Measurements from ENCODE around the gene KDM1B. TPM values are rescaled to one million over a fixed set of nuclear protein-coding genes. Genes with fewer than 3 reads are reported as not detected.

KDM1B gene
- total and polyA plus RNA-seq, 9 of the 15 experiments (the other 6 are each of a cell fraction or from before 2014, with no cell fraction given): 1.4 to 58.9 (median 36.3) TPM

GRCh38 chr6:18263418-18264218 lies 108.4 kb downstream of the KDM1B start (continued):
- TF ChIP-seq PKNOX1 (IDR thresholded peaks at IDR 0.05) (no peak), ZBED1 (IDR thresholded peaks at IDR 0.05) (no peak), FOXK2 (conservative IDR thresholded peaks at IDR 0.05 in 1 of 2, IDR thresholded peaks at IDR 0.05 in 1 of 2; ENCODE audit: low read depth in 2 of 2) (no peak), ZBTB11 (CRISPR knock-in tag; IDR thresholded peaks at IDR 0.05) (no peak), DLX4 (CRISPR knock-in tag; IDR thresholded peaks at IDR 0.05) (no peak), ZNF165 (CRISPR knock-in tag; IDR thresholded peaks at IDR 0.05; ENCODE audit: borderline replicate concordance) (no peak), REST (IDR thresholded peaks at IDR 0.05; ENCODE audit: borderline replicate concordance) (no peak), REST (CRISPR knock-in tag; IDR thresholded peaks at IDR 0.05; ENCODE audit: low read depth) (no peak), MED1 (CRISPR knock-in tag; IDR thresholded peaks at IDR 0.05; ENCODE audit: borderline replicate concordance) (no peak), RBM25 (IDR thresholded peaks at IDR 0.05; ENCODE audit: low read depth, low read length, severe bottlenecking) (no peak), CHD1 (IDR thresholded peaks at IDR 0.05; ENCODE audit: low read length) (peak; percentile 85), HNRNPLL (IDR thresholded peaks at IDR 0.05; ENCODE audit: low read depth, low read length, poor library complexity, severe bottlenecking) (peak; percentile 44), NRF1 (conservative IDR thresholded peaks at IDR 0.05 in 1 of 2, IDR thresholded peaks at IDR 0.05 in 1 of 2) (peak; percentile 58 to 61; a peak in 3 of 4 replicates), SMARCA5 (IDR thresholded peaks at IDR 0.05) (0 out of 2 replicates have a peak, but pooled peaks have one; percentile 59)

Measured in K562 (cell line).